Adrenal gland (tissue), 12 donors: ENCODE results near the gene KIF26B. TPM values are rescaled to one million over a fixed set of nuclear protein-coding genes. Genes with fewer than 3 reads are reported as not detected.

ENCODE experiments used
- DNase-seq, 7 donors: peaks; one replicate each; pipeline ENCODE4 v3.0.0-alpha.2; 2019 to 2020
- H3K27ac ChIP-seq, 5 donors: fragments of 200-600 bp; sonication (generic) in 4 of 5; 1 replicate in 3 of 5; 2 replicates in 2 of 5; pipeline versions ENCODE4 v1.5.1 to v1.8.0; 2016 to 2020; ENCODE audit warnings: mild to moderate bottlenecking in 1 of 5
- H3K27me3 ChIP-seq: fragments of 200-600 bp; 2 replicates; pipeline ENCODE4 v1.8.0; 2021
- H3K36me3 ChIP-seq, 2 donors: fragments of 200-600 bp; replicated peaks in 1 of 2; 1 replicate in 1 of 2; 2 replicates in 1 of 2; pipeline versions ENCODE4 v1.5.1 to v1.8.0; 2018 to 2022
- H3K4me1 ChIP-seq, 2 donors: fragments of 200-600 bp; replicated peaks in 1 of 2; 1 replicate in 1 of 2; 2 replicates in 1 of 2; pipeline versions ENCODE4 v1.5.1 to v1.8.0; 2018 to 2021
- H3K4me3 ChIP-seq, 4 donors: fragments of 200-600 bp; sonication (generic) in 3 of 4; one replicate each; pipeline ENCODE4 v1.5.1; 2016 to 2018
- H3K9me3 ChIP-seq, 3 donors: fragments of 200-600 bp; sonication (generic) in 1 of 3; replicated peaks in 1 of 3; 1 replicate in 2 of 3; 2 replicates in 1 of 3; pipeline versions ENCODE4 v1.5.1 to v1.8.0; 2016 to 2021
- CTCF ChIP-seq, 6 experiments: fragments of 450-650 bp in 4 of 6; fragments of 200-600 bp in 2 of 6; sonication (generic) in 1 of 6; IDR thresholded peaks; 1 replicate in 5 of 6; 2 replicates in 1 of 6; pipeline versions ENCODE4 v1.5.1 to v1.8.0; 2016 to 2021; ENCODE audit warnings: antibody characterized with exemption in 6 of 6, mild to moderate bottlenecking in 2 of 6, moderate library complexity in 1 of 6
- POLR2A ChIP-seq, 2 donors: fragments of 450-650 bp; IDR thresholded peaks; one replicate each; pipeline ENCODE4 v1.6.1; 2017; ENCODE audit warnings: antibody characterized with exemption in 2 of 2, mild to moderate bottlenecking in 2 of 2, moderate library complexity in 1 of 2
- WGBS, 4 donors: extraction: QIAGEN DNeasy Blood & Tissue Kit in 2 of 4; methylation state at CpG; one replicate each; pipeline versions ENCODE4 v1.1.5 to v1.1.7; 2013 to 2017; 5-methylcytosine and 5-hydroxymethylcytosine counted together
- intact Hi-C, 2 donors: fragments of 100-400 bp; cut with DNase I; formaldehyde crosslinking; loops; one replicate each; pipeline versions ENCODE4 v1.14.1 to v1.15.0; 2022 to 2023
- polyA plus RNA-seq, 3 donors: library from polyadenylated mRNA; stranded (reverse); fragments of 200-250 nt in 2 of 3; fragments of 350-450 nt in 1 of 3; fragmentation: Illumina TruSeq in 1 of 3; extraction: RNeasy Lipid Tissue Mini Kit (QIAGEN cat#74804) in 1 of 3; gene quantifications; one replicate each; pipeline ENCODE4 v1.2.3, GENCODE V29; 2013 to 2014
- total RNA-seq, 9 donors: library from RNA; depleted of rRNA in 4 of 9; stranded (reverse); fragments of >200 nt in 4 of 9; fragments of 120-200 nt in 1 of 9; fragmentation: NEBNext Ultra II Directional in 1 of 9; extraction: Animal tissue kit (Norgen Biotek cat#: 25700) in 1 of 9; gene quantifications; one replicate each; pipeline versions ENCODE4 v1.1.0 to v1.2.4, GENCODE V29; 2013 to 2023
- donor health status: healthy with polysubstance abuse.
- donor health status: Bipolar disorder and iron deficiency.
- donor health status: DM: yes; HTN: yes; CAD: no.
- donor health status: DM: no; HTN: no; CAD: no.
- donor health status: DM: no; HTN: no; CAD: no.
- donor health status: DM: yes; HTN: yes; CAD: no.

Gene KIF26B
- total and polyA plus RNA-seq, 12 donors, result 0.20 to 4.6 (median 2.6) TPM

- no peak overlapping the region for H3K27ac ChIP-seq
- DNase-seq, result no peak
- WGBS, 4 donors, result 78 to 82% (median 79%) methylated on average over 4 of the region's 4 CpGs
- no peaks in the 10 kb centered on the region for H3K36me3 ChIP-seq
- TF ChIP-seq CTCF (IDR thresholded peaks at IDR 0.05) (no peak), POLR2A (IDR thresholded peaks at IDR 0.05) (no peak)
- intact Hi-C loops, result no loop called here
- no peaks in the 10 kb centered on the region for H3K27me3 ChIP-seq
- H3K9me3 ChIP-seq, result no peaks in the 10 kb centered on the region
- H3K4me1 ChIP-seq, result no peaks in the 10 kb centered on the region
- no peak overlapping the region for H3K4me3 ChIP-seq
These were observed 46.5 kb upstream of the KIF26B start for GRCh38 chr1:245108246-245108645.

- TF ChIP-seq POLR2A (IDR thresholded peaks at IDR 0.05), result no peak
- no peak for TF ChIP-seq CTCF (IDR thresholded peaks at IDR 0.05)
- no peak overlapping the region for H3K27ac ChIP-seq
- WGBS, 4 donors, result 69 to 81% (median 72%) methylated on average over 7 of the region's 7 CpGs
- no peaks in the 10 kb centered on the region for H3K36me3 ChIP-seq
- no peaks in the 10 kb centered on the region for H3K27me3 ChIP-seq
- no peaks in the 10 kb centered on the region for H3K9me3 ChIP-seq
- H3K4me1 ChIP-seq, result no peaks in the 10 kb centered on the region
- intact Hi-C loops, result no loop called here
- DNase-seq, result no peak
- H3K4me3 ChIP-seq, result no peak overlapping the region
These were observed 45.9 kb upstream of the KIF26B start for GRCh38 chr1:245108909-245109308.

- Histone ChIP-seq H3K36me3 (no peaks in the 10 kb centered on the region), H3K4me3 (no peak overlapping the region), H3K27ac (no peak overlapping the region), H3K9me3 (no peaks in the 10 kb centered on the region), H3K4me1 (no peaks in the 10 kb centered on the region), H3K27me3 (no peaks in the 10 kb centered on the region)
- no peak for DNase-seq
- TF ChIP-seq CTCF (IDR thresholded peaks at IDR 0.05) (no peak), POLR2A (IDR thresholded peaks at IDR 0.05) (no peak)
- intact Hi-C loops, result no loop called here
- WGBS, 4 donors, result 81 to 95% (median 94%) methylated on average over 2 of the region's 2 CpGs
These were observed 44.4 kb upstream of the KIF26B start for GRCh38 chr1:245110406-245110805.

GRCh38 chr1:245111073-245111472 lies 43.7 kb upstream of the KIF26B start:
- Histone ChIP-seq H3K4me1 (no peaks in the 10 kb centered on the region), H3K27ac (no peak overlapping the region), H3K36me3 (no peaks in the 10 kb centered on the region), H3K9me3 (no peaks in the 10 kb centered on the region), H3K4me3 (no peak overlapping the region), H3K27me3 (no peaks in the 10 kb centered on the region)
- DNase-seq, result no peak
- intact Hi-C loops, result no loop called here
- WGBS, 4 donors, result 85 to 94% (median 89%) methylated on average over 5 to 6 of the region's 6 CpGs
- no peak for TF ChIP-seq POLR2A (IDR thresholded peaks at IDR 0.05)
- no peak for TF ChIP-seq CTCF (IDR thresholded peaks at IDR 0.05)
